HepG2 (cell line): ENCODE measurements around the gene GPR137. TPM values are rescaled to one million over a fixed set of nuclear protein-coding genes. Genes with fewer than 3 reads are reported as not detected.

Source experiments
- ATRX ChIP-seq: sonication (generic); formaldehyde crosslinking; IDR thresholded peaks from 2 replicates; pipeline ENCODE4 v1.4.0; 2020; ENCODE audit warnings: missing genetic modification reagents, borderline replicate concordance
- BATF2 ChIP-seq: sonication (generic); formaldehyde crosslinking; IDR thresholded peaks from 2 replicates; pipeline ENCODE4 v1.8.0; 2022; ENCODE audit warnings: mild to moderate bottlenecking, missing genetic modification reagents, moderate library complexity
- BCL3 ChIP-seq: sonication (generic); formaldehyde crosslinking; IDR thresholded peaks from 2 replicates; pipeline ENCODE4 v1.5.1; 2020; ENCODE audit warnings: mild to moderate bottlenecking, missing genetic modification reagents, moderate library complexity
- HIC2 ChIP-seq: sonication (generic); formaldehyde crosslinking; IDR thresholded peaks from 2 replicates; pipeline ENCODE4 v1.9.0; 2022; ENCODE audit warnings: low read depth, missing genetic modification reagents
- KLF6 ChIP-seq: IDR thresholded peaks from 2 replicates; pipeline ENCODE4 v1.8.0; 2016; ENCODE audit warnings: missing biosample characterization, missing genetic modification reagents
- MXD1 ChIP-seq: sonication (generic); formaldehyde crosslinking; IDR thresholded peaks from 2 replicates; pipeline ENCODE4 v1.4.0; 2020; ENCODE audit warnings: mild to moderate bottlenecking, missing genetic modification reagents
- POLR2AphosphoS2 ChIP-seq: IDR thresholded peaks from 2 replicates; pipeline ENCODE4 v1.6.1; 2011; ENCODE audit warnings: low read depth, low read length, improper control_type of control experiment
- SRF ChIP-seq: IDR thresholded peaks from 2 replicates; pipeline ENCODE4 v1.6.1; 2011; ENCODE audit warnings: mild to moderate bottlenecking, low read depth, low read length, moderate library complexity
- SUZ12 ChIP-seq: fragments of 150-350 bp; IDR thresholded peaks from 2 replicates; pipeline ENCODE4 v1.6.1; 2014; ENCODE audit warnings: low read depth, low read length
- ZBTB4 ChIP-seq: sonication (generic); formaldehyde crosslinking; IDR thresholded peaks from 2 replicates; pipeline ENCODE4 v1.4.0; 2020; ENCODE audit warnings: missing genetic modification reagents, mild to moderate bottlenecking, borderline replicate concordance
- ZEB1 ChIP-seq: IDR thresholded peaks from 2 replicates; pipeline ENCODE4 v1.6.1; 2012; ENCODE audit warnings: mild to moderate bottlenecking, low read depth, inconsistent platforms; ENCODE audit not compliant: insufficient replicate concordance
- ZFP36 ChIP-seq: fragments of 150-350 bp; IDR thresholded peaks from 2 replicates; pipeline ENCODE4 v1.6.1; 2018; ENCODE audit warnings: borderline replicate concordance, low read length, low read depth; ENCODE audit not compliant: partially characterized antibody
- ZFP37 ChIP-seq: sonication (generic); formaldehyde crosslinking; IDR thresholded peaks from 2 replicates; pipeline ENCODE4 v1.4.0; 2020; ENCODE audit warnings: missing genetic modification reagents, borderline replicate concordance
- ZNF274 ChIP-seq: sonication (generic); formaldehyde crosslinking; IDR thresholded peaks from 2 replicates; pipeline ENCODE4 v1.5.1; 2020; ENCODE audit warnings: mild to moderate bottlenecking, missing genetic modification reagents
- ZNF354B ChIP-seq: sonication (generic); formaldehyde crosslinking; IDR thresholded peaks from 2 replicates; pipeline ENCODE4 v1.8.0; 2022; ENCODE audit warnings: mild to moderate bottlenecking, missing genetic modification reagents
- ZNF841 ChIP-seq: sonication (generic); formaldehyde crosslinking; IDR thresholded peaks from 2 replicates; pipeline ENCODE4 v1.8.1; 2023; ENCODE audit warnings: missing genetic modification reagents, borderline replicate concordance
- polyA plus RNA-seq, 8 experiments: library from polyadenylated mRNA; depleted of rRNA in 3 of 8; stranded (reverse) in 7 of 8; unstranded in 1 of 8; fragments of >200 nt; fragmentation: Illumina TruSeq in 4 of 8; extraction: Trizol in 4 of 8; gene quantifications; 2 replicates each; pipeline versions ENCODE4 v1.2.1 to v1.2.3, GENCODE V29; 2011 to 2016; ENCODE audit warnings: low read depth in 4 of 8, missing spikeins in 1 of 8, mixed read lengths in 1 of 8; ENCODE audit not compliant: insufficient read depth in 1 of 8
- total RNA-seq, 5 experiments: library from RNA; depleted of rRNA; stranded (reverse); fragments of >200 nt; fragmentation: Illumina TruSeq; extraction: Trizol; gene quantifications; 2 replicates each; pipeline ENCODE4 v1.2.3, GENCODE V29; 2016; ENCODE audit warnings: low read depth in 1 of 5
- TF ChIP-seq, protein P1 (sequence below): sonication (generic); formaldehyde crosslinking; IDR thresholded peaks from 2 replicates; pipeline ENCODE4 v1.8.0; 2022; ENCODE audit warnings: missing genetic modification reagents, mild to moderate bottlenecking, borderline replicate concordance
- TF ChIP-seq, protein P2 (sequence below): sonication (generic); formaldehyde crosslinking; IDR thresholded peaks from 2 replicates; pipeline ENCODE4 v1.4.0; 2020; ENCODE audit warnings: missing genetic modification reagents

Gene GPR137
- total and polyA plus RNA-seq, 2 of the 13 experiments (the other 11 are each of a cell fraction or from before 2014, with no cell fraction given) = 8.5 to 13.2 TPM

- TF ChIP-seq ZBTB4 (no peak), ZNF354B (no peak), ZFP36 (no peak), KLF6 (CRISPR knock-in tag) (no peak), ZNF274 (CRISPR knock-in tag) (no peak), BATF2 (CRISPR knock-in tag) (no peak), BCL3 (CRISPR knock-in tag) (no peak), MXD1 (CRISPR knock-in tag) (0 out of 2 replicates have a peak, but pooled peaks have one; percentile 25), HIC2 (CRISPR knock-in tag) (no peak), ZEB1 (no peak), POLR2AphosphoS2 (no peak), SUZ12 (no peak), SRF (no peak), ATRX (CRISPR knock-in tag) (no peak), ZNF841 (CRISPR knock-in tag) (no peak), ZFP37 (CRISPR knock-in tag) (no peak)
- TF ChIP-seq, protein P1, sequence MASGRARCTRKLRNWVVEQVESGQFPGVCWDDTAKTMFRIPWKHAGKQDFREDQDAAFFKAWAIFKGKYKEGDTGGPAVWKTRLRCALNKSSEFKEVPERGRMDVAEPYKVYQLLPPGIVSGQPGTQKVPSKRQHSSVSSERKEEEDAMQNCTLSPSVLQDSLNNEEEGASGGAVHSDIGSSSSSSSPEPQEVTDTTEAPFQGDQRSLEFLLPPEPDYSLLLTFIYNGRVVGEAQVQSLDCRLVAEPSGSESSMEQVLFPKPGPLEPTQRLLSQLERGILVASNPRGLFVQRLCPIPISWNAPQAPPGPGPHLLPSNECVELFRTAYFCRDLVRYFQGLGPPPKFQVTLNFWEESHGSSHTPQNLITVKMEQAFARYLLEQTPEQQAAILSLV (CRISPR knock-in tag) = no peak
- TF ChIP-seq, protein P2, sequence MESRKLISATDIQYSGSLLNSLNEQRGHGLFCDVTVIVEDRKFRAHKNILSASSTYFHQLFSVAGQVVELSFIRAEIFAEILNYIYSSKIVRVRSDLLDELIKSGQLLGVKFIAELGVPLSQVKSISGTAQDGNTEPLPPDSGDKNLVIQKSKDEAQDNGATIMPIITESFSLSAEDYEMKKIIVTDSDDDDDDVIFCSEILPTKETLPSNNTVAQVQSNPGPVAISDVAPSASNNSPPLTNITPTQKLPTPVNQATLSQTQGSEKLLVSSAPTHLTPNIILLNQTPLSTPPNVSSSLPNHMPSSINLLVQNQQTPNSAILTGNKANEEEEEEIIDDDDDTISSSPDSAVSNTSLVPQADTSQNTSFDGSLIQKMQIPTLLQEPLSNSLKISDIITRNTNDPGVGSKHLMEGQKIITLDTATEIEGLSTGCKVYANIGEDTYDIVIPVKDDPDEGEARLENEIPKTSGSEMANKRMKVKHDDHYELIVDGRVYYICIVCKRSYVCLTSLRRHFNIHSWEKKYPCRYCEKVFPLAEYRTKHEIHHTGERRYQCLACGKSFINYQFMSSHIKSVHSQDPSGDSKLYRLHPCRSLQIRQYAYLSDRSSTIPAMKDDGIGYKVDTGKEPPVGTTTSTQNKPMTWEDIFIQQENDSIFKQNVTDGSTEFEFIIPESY (CRISPR knock-in tag) = no peak
Observed at GRCh38 chr11:64306876-64307622, 21.4 kb downstream of the GPR137 start (continued).
